Activated CD4-positive, CD25-positive, alpha-beta regulatory T cell treated with anti-CD3 and anti-CD28 coated beads, Interleukin-2, amount 50 U/mL, for 24 hours (primary cell): ENCODE results near the gene ZBTB26.

Experiments used
- ATAC-seq, 2 donors: fragments of 150-1000 bp; cut with Tn5 transposase; one replicate each; pipeline ENCODE4 v1.10.0; 2021; ENCODE audit warnings: mild to moderate bottlenecking in 1 of 2, moderate library complexity in 1 of 2

Gene ZBTB26, protein sequence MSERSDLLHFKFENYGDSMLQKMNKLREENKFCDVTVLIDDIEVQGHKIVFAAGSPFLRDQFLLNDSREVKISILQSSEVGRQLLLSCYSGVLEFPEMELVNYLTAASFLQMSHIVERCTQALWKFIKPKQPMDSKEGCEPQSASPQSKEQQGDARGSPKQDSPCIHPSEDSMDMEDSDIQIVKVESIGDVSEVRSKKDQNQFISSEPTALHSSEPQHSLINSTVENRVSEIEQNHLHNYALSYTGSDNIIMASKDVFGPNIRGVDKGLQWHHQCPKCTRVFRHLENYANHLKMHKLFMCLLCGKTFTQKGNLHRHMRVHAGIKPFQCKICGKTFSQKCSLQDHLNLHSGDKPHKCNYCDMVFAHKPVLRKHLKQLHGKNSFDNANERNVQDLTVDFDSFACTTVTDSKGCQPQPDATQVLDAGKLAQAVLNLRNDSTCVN

DNA sequence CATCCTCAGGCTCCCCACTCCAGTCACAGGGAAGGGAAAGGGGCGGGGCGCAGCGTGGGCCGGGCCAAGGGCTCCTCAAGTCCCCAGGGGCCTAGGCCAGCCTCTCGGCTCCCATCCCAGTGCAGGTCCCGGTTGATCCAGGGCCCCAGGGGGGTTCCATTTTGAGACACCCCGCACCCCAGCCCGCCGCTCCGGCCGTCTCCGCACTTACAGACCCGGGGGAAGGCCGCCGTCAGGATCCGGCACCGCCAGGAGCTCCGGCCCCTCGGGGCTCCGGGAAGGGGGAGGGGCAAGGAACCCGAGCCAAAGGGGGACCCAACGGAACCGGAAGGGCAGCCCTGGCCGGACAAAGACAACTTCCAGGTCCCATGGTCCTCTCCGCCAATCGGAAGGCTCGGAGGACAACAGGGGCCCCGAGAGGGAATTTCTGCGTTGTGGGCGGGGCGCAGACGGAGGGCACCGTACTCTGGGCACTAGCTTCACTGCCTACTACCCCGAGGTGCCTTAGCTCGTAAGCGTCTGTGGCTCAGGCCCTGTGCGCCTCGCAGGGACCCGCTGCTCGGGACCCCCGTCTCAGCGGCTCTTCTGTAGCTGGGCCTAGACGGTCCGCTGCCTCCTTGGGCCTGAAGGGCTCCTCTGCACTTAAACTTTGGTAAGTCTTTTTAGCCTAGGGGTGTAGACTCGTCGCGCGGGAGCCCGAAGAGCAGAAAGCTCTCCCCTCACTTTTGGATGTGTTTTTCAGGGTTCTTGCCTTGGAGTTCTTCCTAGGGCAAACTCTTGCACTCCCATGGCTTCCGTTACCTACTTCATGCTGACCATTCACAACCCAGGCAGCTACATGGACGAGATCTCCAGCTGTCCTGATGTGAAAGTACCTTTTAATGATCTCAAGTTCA is at the start of gene ZBTB26:
ZBTB26 (minus strand) TSS at position 287 of the 896 bp plus-strand sequence. CDS start 11,578 bp downstream, outside the sequence.
- peak; percentile 98 for ATAC-seq

DNA sequence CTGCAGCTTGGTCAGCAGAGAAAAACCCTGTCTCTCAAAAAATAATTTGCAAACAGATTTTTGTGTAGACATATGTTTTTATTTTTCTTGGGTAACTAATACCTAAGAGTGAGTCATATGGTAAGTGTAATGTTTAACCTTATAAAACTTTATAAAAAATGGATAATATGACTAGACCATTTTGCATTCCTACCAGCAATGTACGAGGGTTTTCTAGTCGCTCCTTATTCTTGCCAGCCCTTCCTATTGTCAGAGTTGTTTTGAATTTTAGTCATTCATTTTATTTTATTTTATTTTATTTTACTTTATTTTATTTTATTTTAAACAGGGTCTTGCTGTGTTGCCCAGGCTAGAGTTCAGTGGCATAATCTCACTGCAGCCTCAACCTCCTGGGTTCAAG is 47.3 kb upstream of the ZBTB26 start:
- ATAC-seq = no peak

DNA sequence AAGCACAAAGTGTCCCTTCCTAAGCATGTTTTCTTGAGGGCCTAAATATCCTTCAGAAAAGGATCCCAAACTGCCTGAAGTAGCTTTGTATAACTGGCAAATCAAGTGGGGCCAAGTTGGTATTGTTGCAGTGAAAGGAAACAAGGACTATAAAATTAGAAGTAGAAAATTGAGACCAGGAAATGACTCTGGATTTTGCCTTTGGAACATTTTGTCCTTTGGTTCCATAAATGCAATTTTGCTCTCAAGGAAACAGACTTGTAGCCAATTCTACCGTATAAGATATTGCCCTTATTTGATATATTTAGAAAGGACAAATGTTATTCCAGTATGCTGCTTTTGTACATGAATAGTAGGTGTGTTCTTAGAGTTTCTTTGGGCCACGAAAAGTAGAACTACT is 43.9 kb upstream of the ZBTB26 start:
- no peak for ATAC-seq

DNA sequence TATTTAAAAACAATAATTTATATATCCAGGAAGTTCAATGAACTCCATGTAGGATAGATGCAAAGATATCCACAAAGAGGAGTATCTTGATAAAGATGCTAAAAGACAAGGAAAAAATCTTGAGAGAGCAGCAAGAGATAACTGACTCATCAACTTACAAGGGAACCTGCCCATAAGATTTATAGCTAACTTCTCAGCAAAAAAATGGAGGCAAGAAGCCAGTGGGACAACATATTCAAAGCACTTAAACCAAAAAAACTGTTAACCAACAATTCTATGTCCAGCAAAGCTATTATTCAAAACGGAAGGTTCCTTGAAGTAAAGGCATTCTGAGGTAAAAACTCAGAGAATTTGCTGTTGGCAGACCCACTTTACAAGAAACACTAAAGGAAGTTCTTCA is 29.8 kb upstream of the ZBTB26 start:
- ATAC-seq = no peak

DNA sequence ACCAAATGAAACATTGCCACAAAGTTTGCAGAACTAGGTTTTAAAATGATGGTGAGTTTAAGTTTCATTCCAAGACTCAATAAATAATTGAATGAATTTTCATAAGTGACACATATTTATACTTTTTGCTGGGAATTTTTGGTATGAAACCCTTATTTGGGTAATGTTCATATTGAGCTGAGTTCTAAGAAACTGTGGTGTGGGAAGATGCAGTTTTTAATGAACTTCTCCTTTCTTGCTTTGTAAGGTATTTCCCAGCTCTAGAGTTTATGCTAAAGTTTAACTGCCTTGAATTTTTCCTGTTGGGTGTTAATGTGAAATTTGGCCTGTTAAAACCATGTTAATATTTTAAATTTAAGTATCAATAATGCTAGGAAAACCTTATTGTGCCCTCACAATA is 24.6 kb upstream of the ZBTB26 start:
- no peak for ATAC-seq

DNA sequence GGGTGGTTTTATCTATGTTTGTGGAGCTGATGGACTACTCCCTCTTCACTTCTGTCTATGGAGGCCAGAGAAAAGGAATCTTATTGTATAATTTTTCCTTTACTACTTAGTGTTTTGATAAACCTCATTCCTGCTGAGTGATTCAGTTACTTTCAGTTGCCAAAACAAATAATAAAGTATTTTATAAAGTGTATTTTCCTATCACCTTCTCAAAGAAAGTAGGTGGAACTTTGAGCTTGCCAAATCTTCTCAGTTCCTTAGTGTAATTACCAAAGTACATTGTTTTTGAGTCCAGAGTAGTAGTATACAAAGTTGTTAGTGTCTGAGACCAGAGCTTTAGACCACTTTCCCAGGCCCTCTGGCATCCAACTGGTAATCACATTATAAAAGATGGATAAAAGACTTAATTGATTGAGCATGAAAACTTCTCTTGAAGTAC is 23.0 kb upstream of the ZBTB26 start:
- no peak for ATAC-seq

DNA sequence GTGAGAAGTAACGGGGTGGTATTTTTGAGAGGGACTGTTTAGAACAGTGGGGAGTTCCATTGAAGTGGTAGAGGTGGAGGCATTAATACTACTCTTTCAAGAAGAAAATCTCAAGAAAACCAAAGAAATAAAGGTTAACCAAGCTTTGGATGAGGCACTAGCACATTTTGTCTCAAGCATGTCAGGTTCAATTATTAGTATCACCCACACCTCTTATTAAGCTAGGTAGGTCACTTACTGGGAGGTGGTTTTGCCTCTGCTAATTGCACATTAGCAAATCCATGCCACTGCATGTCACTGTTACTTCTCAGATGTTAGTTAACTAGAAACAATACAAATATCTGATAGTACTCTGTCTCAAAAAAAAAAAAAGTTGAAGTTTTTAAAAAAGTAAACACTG is 19.7 kb upstream of the ZBTB26 start:
- no peak for ATAC-seq

DNA sequence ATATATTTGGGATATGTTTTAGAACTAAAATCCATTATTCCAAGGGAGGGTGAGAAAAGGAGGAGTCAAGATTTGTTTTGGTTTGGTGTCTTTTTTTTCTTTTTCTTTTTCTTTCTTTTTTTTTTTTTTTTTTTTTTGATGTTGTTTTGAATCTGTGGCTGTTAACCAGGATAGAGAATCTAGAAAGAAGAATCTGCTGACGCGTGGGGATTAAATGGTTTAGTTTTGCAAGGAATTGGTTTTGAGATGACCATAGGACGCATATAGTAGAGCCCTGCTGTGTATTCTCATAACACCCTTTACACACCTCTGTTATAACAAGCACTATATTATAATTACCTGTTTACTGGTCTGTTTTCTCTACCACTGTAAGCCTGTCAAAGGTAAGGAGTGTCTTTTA is 19.0 kb upstream of the ZBTB26 start:
- no peak for ATAC-seq

DNA sequence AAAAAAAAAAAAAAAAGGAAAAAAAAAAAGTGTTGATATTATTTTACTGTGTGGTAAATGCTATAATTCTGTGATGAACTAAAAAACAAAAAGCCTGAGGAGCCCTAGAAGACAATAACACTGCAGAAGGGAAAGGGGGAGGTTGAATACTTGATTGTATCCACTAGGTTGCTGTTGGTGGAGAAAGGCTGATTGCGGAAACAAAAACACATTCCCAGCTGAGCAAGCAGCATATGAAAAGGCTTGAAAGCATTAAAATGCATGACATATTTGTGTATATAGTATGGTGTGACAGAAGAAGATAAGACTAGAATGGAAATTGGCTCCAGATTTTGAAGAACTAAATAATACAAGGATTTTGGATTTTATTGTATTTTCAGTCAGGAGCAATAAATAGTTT is 18.4 kb upstream of the ZBTB26 start:
- ATAC-seq = no peak

DNA sequence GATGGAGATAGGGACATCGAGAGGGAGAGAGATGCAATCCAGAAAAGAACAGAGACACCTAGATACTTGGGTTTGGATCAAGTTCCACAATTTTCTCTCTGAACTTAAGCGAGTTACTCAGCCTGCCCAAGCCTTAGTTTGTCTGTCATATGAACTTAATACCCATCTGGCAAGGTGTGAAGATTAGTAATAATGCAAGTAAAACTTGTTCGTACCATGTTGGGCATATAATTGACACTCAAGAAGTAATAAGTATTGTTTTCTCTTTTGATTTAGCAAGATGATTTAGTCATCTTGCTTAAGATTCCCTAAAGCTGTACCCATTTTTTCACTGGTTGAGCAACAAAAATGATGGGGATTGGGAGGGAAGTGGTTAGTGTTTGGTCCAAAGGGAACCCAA is 17.0 kb upstream of the ZBTB26 start:
- ATAC-seq = peak; percentile 90 to 95

DNA sequence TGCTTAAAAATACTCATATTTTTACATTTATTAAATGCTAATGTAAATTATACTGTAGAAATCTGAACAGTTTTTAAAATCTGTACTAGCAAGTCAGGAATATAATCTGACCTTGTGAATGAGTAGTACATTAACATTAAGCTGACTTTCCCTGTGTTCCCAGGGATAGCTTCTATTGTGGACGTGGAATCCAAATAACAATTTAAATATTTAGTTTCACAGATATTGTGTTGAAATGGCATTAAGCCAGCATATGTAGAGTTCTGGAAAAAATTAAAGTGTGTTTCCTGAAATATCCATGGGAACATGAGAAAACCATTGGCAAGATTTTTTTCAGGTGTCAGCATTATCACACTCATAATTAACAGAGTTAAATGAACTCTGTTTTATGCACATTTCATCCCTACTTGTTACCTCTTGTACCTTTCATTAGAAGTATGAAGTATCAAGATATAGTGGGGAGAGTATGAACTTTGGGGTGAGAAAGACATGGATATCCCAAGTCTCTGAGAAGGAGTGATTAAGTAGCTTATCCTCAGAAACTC is 15.2 kb upstream of the ZBTB26 start:
- ATAC-seq = no peak

DNA sequence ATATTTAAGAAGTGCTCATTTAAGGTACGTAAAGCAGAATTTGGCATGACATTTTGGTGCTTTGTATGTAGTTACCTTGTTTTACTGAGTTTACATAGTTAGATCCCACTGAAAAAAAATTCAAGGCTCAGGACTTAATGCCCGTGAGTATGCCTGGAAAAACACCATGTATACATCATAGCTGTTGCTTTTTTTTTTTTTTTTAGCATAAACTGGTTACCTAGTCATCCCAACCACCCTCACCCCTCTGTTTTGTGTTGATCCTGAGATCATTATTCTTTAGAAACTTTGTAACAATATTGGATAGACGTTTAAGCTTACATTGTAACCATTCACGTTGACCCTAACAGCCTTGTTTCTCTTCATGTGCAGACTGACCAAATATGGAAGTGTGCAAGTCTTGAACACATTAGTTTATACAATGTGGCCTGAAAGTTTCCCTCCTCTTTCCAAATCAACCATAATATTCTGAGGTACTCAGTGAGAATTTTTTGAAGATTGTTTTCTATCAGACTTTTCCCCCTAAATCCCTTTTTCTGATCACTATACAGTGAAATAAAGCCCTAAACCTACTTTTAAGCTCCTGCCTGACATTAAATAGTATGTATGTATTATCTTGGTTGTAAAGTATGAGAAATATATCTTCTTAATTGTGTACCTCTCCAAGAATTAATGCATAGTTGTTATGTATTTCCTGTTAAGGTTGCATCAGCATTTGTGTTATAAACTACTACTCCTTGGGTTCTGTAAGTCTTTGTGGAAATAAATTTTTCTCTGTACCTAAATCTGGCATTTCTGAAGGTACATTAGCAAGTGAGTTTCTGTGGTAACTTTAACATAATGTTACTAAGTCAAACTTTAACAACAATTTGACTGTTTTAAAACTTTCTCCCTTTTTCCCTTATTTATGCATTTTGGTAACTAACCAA is 13.9 kb upstream of the ZBTB26 start:
- no peak for ATAC-seq

DNA sequence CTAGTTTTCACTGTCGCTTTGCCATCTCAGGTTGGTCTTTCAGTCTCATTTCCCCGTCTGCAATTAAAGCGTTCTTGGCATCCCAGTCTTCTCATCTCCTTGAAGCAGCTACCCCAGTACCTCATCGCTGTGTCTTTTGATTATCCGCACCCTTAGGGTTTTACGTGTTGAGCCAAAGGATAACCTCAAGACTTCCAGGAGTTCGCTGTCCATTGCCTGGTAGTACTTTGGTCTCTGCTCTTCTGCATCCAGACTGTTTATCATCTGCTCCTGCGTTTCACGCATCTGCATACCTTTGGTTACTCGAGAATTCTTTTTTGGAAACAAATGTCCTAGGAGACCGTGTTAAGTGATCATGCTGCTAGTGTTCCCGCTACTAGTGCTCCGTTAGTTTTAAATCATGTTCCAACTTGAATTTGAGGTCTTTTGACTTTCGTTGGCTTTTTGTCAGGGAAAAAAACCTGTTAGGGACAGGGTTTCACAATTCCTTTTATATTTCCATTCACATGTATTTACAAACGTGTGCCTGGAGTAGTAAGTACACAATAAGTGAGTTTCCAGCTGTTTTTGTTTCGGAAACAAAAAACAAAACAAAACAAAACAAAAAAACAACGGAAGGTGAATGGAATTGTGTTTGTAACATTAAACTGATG is 10.4 kb upstream of the ZBTB26 start:
- no peak for ATAC-seq

DNA sequence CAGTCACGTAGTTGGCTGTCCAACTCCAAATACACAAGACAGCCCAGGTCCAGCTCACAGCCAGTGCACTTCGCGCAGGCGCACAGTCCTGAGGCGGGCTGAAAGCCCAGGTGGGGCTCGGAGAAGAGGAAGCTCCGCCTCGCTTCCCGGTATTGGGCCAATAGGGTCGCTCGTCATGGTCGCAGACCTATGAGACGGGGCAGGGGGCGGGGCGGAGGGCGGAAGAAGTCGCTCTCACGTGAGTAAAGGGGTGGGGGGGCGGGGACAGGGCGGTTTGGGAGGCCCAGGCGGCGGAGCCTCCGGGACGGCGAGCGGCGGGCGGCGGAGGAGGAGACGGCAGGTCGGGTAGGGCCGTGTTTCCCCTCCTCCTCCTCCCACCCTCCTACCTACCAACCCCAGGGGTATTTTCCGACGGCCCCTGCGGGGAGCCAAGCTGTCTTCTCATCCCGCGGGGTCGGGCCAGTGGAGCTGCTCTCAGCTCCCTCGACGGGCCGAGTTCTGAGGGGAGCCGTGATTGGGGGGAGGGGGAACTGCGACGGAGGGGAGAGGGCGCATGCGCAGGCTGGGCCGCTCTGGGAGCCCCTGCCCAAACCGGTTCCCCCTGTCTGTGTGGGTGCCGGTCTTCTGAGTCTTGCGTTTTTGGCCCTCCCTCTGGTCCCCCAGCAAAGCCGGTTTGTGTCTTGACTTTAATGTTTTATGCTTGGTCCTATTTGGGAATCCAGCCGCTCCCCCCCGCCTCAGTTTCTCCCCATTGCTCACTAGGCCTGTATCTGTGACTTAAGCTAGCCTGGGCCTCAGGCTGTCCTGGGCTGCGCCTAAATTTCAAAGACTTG is 9.7 kb upstream of the ZBTB26 start, which contains the start of gene RABGAP1:
RABGAP1 (plus strand) TSS at position 272 of the 833 bp plus-strand sequence. CDS start 16,040 bp downstream, outside the sequence.
- peak; percentile 99 for ATAC-seq

DNA sequence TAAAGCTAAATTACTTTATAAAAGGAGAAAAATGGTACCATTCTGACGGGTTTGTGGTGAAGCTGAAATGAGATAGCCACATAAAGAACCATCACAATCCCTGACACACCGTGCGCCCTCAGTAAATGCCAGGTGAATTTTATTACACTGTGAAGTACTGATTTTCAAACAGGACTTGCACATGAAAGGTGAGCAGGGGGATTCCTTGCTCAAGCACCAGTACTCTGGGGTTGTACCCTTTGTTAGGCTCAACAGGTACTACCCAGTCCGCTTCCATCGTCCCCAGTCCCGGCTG is 9.1 kb upstream of the ZBTB26 start:
- no peak for ATAC-seq

DNA sequence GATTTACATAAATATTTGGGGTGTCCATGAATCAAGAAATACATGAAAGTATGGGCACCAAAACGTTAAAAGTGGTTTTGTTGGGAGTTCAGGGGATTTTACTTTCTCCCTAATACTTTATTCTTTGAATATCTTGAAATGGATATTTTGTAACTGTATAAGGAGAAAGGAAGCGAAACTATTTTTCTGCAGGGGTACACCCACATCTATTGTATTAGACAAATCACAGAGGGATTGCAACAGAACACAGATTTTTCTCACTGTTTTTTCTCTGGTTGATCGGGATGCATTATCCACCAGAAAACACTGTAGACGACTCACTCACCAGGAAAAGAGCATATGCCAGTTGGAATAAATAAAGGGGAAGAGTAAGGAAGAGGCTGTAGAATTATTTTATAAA is 8.3 kb upstream of the ZBTB26 start:
- ATAC-seq = no peak

DNA sequence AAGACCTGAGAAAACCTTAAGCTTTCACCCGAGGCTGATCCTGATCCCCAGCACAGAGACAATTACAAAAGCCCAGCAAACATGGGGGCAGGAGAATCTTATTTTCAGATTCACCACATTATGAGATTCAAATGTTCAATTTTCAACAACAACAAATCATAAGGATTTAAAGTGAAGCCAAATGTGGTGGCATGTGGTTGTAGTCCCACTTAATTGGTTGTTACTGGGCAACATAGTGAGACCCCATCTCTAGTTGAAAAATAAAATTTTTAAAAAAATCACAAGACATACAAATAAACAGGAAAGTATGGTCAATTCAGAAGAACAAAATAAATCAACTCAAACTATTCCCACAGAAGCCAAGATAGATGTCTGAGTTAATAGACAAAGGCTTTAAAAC is 5.6 kb upstream of the ZBTB26 start:
- ATAC-seq = no peak

DNA sequence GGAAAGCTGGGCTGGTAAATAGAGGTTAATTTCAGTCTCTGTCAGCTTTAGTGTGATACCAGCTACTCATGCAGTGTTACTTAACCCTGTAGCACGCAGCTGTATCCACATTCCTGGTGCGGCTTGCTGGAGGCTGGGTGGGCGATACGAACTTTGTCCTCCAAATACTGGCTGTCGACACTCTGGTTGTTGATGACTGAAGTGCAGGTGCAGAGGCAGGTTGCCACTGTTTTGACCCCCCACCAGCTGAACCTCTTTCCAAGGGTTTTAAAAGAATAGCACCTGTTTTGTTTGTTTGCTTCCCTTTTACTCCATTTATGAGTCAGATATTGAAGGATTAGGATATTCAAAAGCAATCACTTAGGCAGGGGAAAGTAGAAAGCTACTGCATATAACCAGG is 5.2 kb upstream of the ZBTB26 start:
- no peak for ATAC-seq

DNA sequence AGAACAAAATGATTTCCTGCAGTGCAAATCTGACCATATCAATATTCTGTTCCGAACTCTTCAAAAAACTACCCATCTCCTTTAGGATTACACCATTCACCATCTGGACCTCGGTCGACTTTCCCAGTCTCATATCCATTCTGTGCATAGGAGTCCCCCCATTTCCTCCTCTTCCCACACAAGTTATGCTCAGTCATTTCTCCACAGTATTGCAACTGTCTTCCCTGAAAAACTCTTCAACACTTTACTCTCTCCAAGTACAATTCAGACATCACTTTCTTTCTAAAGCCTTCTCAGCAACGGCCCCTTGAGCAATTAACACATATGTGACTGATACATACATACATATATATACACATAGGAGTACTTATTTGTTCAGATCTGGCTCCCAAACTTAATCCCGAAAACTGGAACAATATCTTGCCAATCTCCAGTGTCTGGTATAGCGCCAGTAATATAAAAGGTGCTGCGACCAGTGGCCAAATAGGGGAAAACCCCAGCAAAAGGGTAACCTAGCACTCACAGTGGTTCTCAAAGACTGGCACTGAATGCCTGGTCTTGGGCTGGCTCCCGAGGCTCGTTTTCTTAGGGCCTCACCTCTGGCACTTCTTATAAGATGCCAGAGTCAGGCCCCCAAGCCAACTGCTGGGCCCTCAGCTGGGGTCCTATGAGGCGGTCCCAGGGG is 629 bp downstream of the ZBTB26 start:
- ATAC-seq = no peak

DNA sequence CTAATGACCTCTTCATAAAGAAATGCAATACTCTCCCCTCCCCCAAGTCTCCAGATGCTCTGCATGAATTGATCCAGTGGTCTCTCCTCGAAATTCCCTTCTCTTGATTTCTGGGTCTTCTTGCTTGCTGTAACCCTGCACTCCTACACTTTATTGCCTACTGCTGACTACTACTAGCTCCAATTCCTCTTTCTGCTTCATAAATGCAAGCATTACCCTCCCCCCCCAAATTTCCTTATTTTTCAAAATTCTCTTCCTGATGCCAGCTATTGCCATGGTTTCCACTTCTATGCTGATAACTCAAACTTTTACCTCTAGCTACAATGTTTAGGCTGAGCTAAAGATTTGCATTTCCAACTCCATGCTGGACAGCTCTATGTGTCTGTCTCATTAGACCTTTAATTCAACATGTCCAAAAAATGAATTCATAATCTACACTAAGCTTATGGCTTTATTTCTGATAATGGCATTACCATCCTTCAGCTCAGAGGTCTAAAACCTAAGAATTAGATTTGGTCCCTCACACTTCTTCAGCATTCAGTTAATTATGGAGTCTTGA is 1.4 kb downstream of the ZBTB26 start:
- ATAC-seq = no peak
